Measurements from ENCODE around the gene IL11. TPM values are rescaled to one million over a fixed set of nuclear protein-coding genes. Genes with fewer than 3 reads are reported as not detected.

The IL11 gene
- total RNA-seq, 4 donors from 2014 or later = 0.48 TPM; not detected in 3

DNA sequence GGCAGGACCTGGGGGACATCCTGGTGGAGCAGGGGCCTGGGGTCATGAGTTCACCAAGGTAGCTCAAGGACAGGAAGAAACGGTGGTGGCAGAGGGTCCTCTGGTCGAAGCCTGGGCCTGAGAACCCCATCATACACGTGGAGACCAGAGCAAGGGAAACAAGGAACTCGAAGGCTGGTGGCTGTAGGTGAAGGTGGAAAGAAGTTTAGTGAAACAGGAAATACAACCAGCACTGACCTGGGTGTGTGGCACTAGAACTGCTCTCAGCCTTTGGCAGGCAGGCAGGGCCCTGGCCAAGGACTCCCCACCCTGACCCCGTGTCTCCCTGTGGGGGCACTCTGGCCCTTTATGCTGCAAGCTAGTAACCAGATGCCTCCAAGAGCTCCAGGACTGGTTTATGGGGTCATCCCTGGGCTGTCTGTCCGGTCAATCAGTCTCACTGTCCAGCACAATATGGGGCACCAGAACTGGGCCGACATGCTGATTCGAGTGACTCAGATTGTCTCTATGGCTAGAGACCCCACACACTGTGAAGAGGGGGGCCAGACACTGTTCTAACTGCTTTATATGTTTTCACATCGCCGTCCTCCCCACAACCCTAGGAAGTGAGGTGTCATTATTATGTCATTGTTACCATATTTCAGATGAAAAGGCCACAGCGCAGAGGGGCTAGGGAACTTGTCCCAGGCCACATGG, 19.5 kb downstream of the IL11 start:
- Histone ChIP-seq H3K36me3 (peaks cover 0 to 4% (median 0%) of the 10 kb centered on the region in 4 donors), H3K9me3 (no peaks in the 10 kb centered on the region), H3K4me3 (no peak overlapping the region), H3K27me3 (peaks cover 47% of the 10 kb centered on the region), H3K4me1 (peaks cover 17 to 44% (median 23%) of the 10 kb centered on the region in 4 donors), H3K27ac (no peak overlapping the region)
- in situ Hi-C loops (cut with MboI; ENCODE audit: low pct_ligation_motif_present in 1 of 4, low pct_unique_long_range_greater_than_20kb in 1 of 4, low sequenced_read_pairs in 3 of 4) = no loop called here
- 53 to 55% methylated on average over 5 to 11 of the region's 11 CpGs for WGBS, 2 donors (ENCODE audit: low coverage in 1 of 2)
- TF ChIP-seq POLR2AphosphoS5 (IDR thresholded peaks at IDR 0.05) (no peak), EP300 (IDR thresholded peaks at IDR 0.05; ENCODE audit: low read depth) (no peak), POLR2A (IDR thresholded peaks at IDR 0.05) (no peak)
- TF ChIP-seq, protein P1, sequence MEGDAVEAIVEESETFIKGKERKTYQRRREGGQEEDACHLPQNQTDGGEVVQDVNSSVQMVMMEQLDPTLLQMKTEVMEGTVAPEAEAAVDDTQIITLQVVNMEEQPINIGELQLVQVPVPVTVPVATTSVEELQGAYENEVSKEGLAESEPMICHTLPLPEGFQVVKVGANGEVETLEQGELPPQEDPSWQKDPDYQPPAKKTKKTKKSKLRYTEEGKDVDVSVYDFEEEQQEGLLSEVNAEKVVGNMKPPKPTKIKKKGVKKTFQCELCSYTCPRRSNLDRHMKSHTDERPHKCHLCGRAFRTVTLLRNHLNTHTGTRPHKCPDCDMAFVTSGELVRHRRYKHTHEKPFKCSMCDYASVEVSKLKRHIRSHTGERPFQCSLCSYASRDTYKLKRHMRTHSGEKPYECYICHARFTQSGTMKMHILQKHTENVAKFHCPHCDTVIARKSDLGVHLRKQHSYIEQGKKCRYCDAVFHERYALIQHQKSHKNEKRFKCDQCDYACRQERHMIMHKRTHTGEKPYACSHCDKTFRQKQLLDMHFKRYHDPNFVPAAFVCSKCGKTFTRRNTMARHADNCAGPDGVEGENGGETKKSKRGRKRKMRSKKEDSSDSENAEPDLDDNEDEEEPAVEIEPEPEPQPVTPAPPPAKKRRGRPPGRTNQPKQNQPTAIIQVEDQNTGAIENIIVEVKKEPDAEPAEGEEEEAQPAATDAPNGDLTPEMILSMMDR (IDR thresholded peaks at IDR 0.05) = no peak
- intact Hi-C loops (cut with DNase I; ENCODE audit: low total_unique reads) = no loop called here
- no peak for DNase-seq

DNA sequence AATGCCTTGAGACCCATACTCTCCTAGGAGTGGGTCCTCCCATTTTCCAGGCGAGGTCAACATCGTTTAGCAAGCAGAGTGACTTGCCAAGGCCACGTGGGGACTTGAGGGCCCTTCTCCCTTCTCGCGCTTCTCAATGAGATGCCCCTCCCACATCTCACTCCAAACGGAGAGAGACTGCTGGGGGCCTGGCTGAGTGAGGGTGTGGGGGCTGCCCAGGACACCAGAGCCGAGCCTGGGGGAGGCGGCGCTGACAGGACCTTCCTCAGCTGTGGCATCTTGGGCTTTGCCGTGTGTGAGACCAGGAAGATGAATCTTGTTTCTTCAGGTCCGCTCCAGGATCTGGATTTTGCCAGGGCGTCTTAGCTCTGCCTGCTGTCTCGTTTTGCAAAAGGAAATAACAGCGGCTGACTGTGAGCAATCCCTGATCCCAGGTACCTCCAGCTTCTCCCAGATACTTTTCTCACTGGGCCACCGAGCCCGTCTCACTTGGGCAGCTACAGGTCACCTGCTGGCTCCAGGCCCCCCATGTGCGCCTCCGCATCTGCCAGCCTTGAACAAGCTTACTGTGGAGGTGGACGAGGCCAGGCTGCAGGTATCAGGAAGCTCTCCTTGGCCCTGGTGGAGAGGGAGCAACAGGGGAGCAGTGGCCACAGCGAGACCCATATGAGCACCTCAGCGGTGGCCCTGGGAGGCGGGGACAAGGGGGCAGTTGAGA, 21.8 kb downstream of the IL11 start:
- no peaks in the 10 kb centered on the region for H3K9me3 ChIP-seq
- peaks cover 4 to 27% (median 17%) of the 10 kb centered on the region in 4 donors for H3K4me1 ChIP-seq
- TF ChIP-seq EP300 (IDR thresholded peaks at IDR 0.05; ENCODE audit: low read depth) (no peak), POLR2AphosphoS5 (IDR thresholded peaks at IDR 0.05) (no peak), POLR2A (IDR thresholded peaks at IDR 0.05) (no peak)
- TF ChIP-seq, protein P1 (IDR thresholded peaks at IDR 0.05) = no peak
- peaks cover 0 to 4% (median 0%) of the 10 kb centered on the region in 4 donors for H3K36me3 ChIP-seq
- H3K27me3 ChIP-seq = peaks cover 24% of the 10 kb centered on the region
- no peak for DNase-seq
- in situ Hi-C loops (cut with MboI; ENCODE audit: low pct_ligation_motif_present in 1 of 4, low pct_unique_long_range_greater_than_20kb in 1 of 4, low sequenced_read_pairs in 3 of 4) = no loop called here
- WGBS, 2 donors (ENCODE audit: low coverage in 1 of 2) = 74% methylated on average over 22 of the region's 22 CpGs; no CpG with 5 or more reads in 1 of the 2 donors
- H3K4me3 ChIP-seq = no peak overlapping the region
- intact Hi-C loops (cut with DNase I; ENCODE audit: low total_unique reads) = no loop called here
- H3K27ac ChIP-seq = no peak overlapping the region

DNA sequence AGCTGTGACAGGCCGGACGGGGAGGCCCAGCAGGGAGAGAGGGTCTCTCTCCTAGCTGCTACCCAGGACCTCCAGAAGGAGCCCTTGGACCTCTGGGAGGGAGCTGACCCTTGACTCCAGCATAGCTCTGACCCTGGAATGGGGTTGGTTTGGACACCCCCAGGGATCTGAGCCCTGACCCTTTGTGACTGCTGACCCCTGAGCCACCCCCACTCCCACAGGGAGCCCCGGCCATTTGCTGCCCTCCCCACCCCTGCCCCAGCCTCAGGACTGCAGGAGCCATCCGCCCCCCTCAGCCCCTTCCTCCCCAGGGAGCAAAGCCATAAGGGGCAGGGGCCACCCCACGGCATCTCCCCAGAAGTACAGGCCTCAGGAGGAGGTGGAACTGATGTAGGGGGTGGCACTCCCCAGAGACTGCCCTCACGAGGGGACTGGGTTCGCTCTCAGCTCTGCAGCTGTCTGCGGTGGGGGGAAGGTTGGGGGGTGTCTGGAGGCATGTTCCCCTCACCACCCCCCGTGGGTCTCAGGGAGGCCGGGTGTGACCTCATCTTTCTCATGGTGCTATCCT, 22.7 kb downstream of the IL11 start:
- no peak for DNase-seq
- H3K4me3 ChIP-seq = no peak overlapping the region
- intact Hi-C loops (cut with DNase I; ENCODE audit: low total_unique reads) (no loop called here), in situ Hi-C loops (cut with MboI; ENCODE audit: low pct_ligation_motif_present in 1 of 4, low pct_unique_long_range_greater_than_20kb in 1 of 4, low sequenced_read_pairs in 3 of 4) (no loop called here)
- TF ChIP-seq POLR2A (IDR thresholded peaks at IDR 0.05) = no peak
- TF ChIP-seq, protein P1 (IDR thresholded peaks at IDR 0.05) = no peak
- no peak for TF ChIP-seq POLR2AphosphoS5 (IDR thresholded peaks at IDR 0.05)
- no peak for TF ChIP-seq EP300 (IDR thresholded peaks at IDR 0.05; ENCODE audit: low read depth)
- 60 to 84% methylated on average over 1 to 9 of the region's 10 CpGs for WGBS, 2 donors (ENCODE audit: low coverage in 1 of 2)
- peaks cover 0 to 4% (median 0%) of the 10 kb centered on the region in 4 donors for H3K36me3 ChIP-seq
- no peak overlapping the region for H3K27ac ChIP-seq
- no peaks in the 10 kb centered on the region for H3K9me3 ChIP-seq
- peaks cover 0 to 18% (median 10%) of the 10 kb centered on the region in 4 donors for H3K4me1 ChIP-seq
- H3K27me3 ChIP-seq = peaks cover 15% of the 10 kb centered on the region

Measured in transverse colon (tissue), 4 donors.